Ishikawa (cell line): Measurements from ENCODE around the gene SMARCA4.

Source experiments
- CREB1 ChIP-seq: IDR thresholded peaks from 2 replicates; pipeline ENCODE4 v1.6.1; 2012; ENCODE audit warnings: low read depth
- EGR1 ChIP-seq: IDR thresholded peaks from 2 replicates; pipeline ENCODE4 v1.6.1; 2012
- RAD21 ChIP-seq: IDR thresholded peaks from 2 replicates; pipeline ENCODE4 v1.6.1; 2012; ENCODE audit warnings: low read depth

DNA sequence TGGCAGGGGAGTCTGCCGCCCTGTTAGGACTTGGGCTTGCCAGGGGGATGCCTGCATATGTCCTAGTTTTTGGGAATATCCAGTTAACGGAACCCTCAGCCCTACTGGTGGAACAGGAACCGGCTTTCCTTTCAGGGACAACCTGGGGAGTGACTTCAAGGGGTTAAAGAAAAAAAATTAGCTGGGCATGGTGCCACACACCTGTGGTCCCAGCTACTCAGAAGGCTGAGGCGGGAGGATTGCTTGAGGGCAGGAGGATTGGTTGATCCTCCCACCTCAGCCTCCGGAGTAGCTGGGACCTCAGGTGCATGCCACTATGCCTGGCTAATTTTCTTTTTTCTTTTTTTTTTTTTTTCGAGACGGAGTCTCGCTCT is 150.9 kb downstream of the SMARCA4 start:
- no peak for TF ChIP-seq EGR1
- no peak for TF ChIP-seq RAD21
- TF ChIP-seq CREB1: no peak
